Fibroblast of the conjunctiva (primary cell): ENCODE results near the gene SIGLEC7.

ENCODE experiments used
- DNase-seq: peaks from one replicate; pipeline ENCODE4 v3.0.0-alpha.2; 2010; ENCODE audit warnings: low read depth

Gene SIGLEC7

GRCh38 chr19:51169283-51169918, 27.3 kb downstream of the SIGLEC7 start:
- DNase-seq = peak; percentile 31

- no peak for DNase-seq
These were observed 30.1 kb downstream of the SIGLEC7 start for GRCh38 chr19:51172223-51172622.

- DNase-seq = no peak
These were observed 31.6 kb downstream of the SIGLEC7 start for GRCh38 chr19:51173681-51174080.

GRCh38 chr19:51179256-51179655, 37.2 kb downstream of the SIGLEC7 start:
- no peak for DNase-seq

GRCh38 chr19:51181377-51181912, 39.3 kb downstream of the SIGLEC7 start:
- no peak for DNase-seq

GRCh38 chr19:51181913-51182419, 39.9 kb downstream of the SIGLEC7 start:
- no peak for DNase-seq

- DNase-seq = no peak
These were observed 41.5 kb downstream of the SIGLEC7 start for GRCh38 chr19:51183629-51184028.

GRCh38 chr19:51185069-51185867, 43.2 kb downstream of the SIGLEC7 start:
- no peak for DNase-seq

- no peak for DNase-seq
These were observed 43.7 kb downstream of the SIGLEC7 start for GRCh38 chr19:51185868-51186215.

- DNase-seq = no peak
These were observed 44.2 kb downstream of the SIGLEC7 start for GRCh38 chr19:51186323-51186722.

- DNase-seq = no peak
These were observed 45.5 kb downstream of the SIGLEC7 start for GRCh38 chr19:51187395-51188226.

- no peak for DNase-seq
These were observed 46.1 kb downstream of the SIGLEC7 start for GRCh38 chr19:51188227-51188559.

GRCh38 chr19:51192689-51193088, 50.6 kb downstream of the SIGLEC7 start:
- DNase-seq = no peak

- DNase-seq = no peak
These were observed 52.6 kb downstream of the SIGLEC7 start for GRCh38 chr19:51194527-51195315.

GRCh38 chr19:51195316-51195586, 53.1 kb downstream of the SIGLEC7 start:
- no peak for DNase-seq

GRCh38 chr19:51195616-51196015, 53.5 kb downstream of the SIGLEC7 start:
- no peak for DNase-seq

GRCh38 chr19:51196181-51196580, 54.1 kb downstream of the SIGLEC7 start:
- DNase-seq = no peak

GRCh38 chr19:51198641-51199040, 56.5 kb downstream of the SIGLEC7 start:
- no peak for DNase-seq

- DNase-seq = no peak
These were observed 58.1 kb downstream of the SIGLEC7 start for GRCh38 chr19:51200071-51200666.

GRCh38 chr19:51201712-51202111, 59.6 kb downstream of the SIGLEC7 start:
- DNase-seq = no peak
